GM23248 (cell line): ENCODE measurements around the gene CYB5RL. TPM values are rescaled to one million over a fixed set of nuclear protein-coding genes. Genes with fewer than 3 reads are reported as not detected.

Source experiments
- DNase-seq: peaks from one replicate; pipeline ENCODE4 v3.0.0-alpha.2; 2015
- H2AFZ ChIP-seq: fragments of 200-600 bp; sonication (generic); 2 replicates; pipeline ENCODE4 v1.6.1; 2016; ENCODE audit warnings: antibody characterized with exemption
- H3F3A ChIP-seq: fragments of 200-600 bp; sonication (generic); 2 replicates; pipeline ENCODE4 v1.6.1; 2016; ENCODE audit warnings: mild to moderate bottlenecking, antibody characterized with exemption, mixed run types; ENCODE audit not compliant: insufficient read depth
- H3K27ac ChIP-seq: fragments of 200-600 bp; sonication (generic); 2 replicates; pipeline ENCODE4 v1.5.1; 2016; ENCODE audit warnings: mild to moderate bottlenecking
- H3K27me3 ChIP-seq: fragments of 200-600 bp; sonication (generic); replicated peaks from 2 replicates; pipeline ENCODE4 v1.6.1; 2016; ENCODE audit warnings: mild to moderate bottlenecking; ENCODE audit not compliant: insufficient read depth
- H3K36me3 ChIP-seq: fragments of 200-600 bp; sonication (generic); 2 replicates; pipeline ENCODE4 v1.6.1; 2016; ENCODE audit warnings: low read depth, mild to moderate bottlenecking
- H3K4me1 ChIP-seq: fragments of 200-600 bp; sonication (generic); 2 replicates; pipeline ENCODE4 v1.6.1; 2016; ENCODE audit warnings: mild to moderate bottlenecking; ENCODE audit not compliant: insufficient read depth
- H3K4me2 ChIP-seq: fragments of 200-600 bp; sonication (generic); one replicate; pipeline ENCODE4 v1.6.1; 2016; ENCODE audit warnings: mild to moderate bottlenecking; ENCODE audit not compliant: unreplicated experiment
- H3K4me3 ChIP-seq: fragments of 200-600 bp; sonication (generic); 2 replicates; pipeline ENCODE4 v1.5.1; 2016; ENCODE audit warnings: mild to moderate bottlenecking
- H3K79me2 ChIP-seq: fragments of 200-600 bp; sonication (generic); 2 replicates; pipeline ENCODE4 v1.6.1; 2016; ENCODE audit warnings: mild to moderate bottlenecking; ENCODE audit not compliant: insufficient read depth
- H3K9ac ChIP-seq: fragments of 200-600 bp; sonication (generic); 2 replicates; pipeline ENCODE4 v1.6.1; 2016; ENCODE audit warnings: mild to moderate bottlenecking
- H3K9me2 ChIP-seq: fragments of 200-600 bp; sonication (generic); 2 replicates; pipeline ENCODE4 v1.6.1; 2016; ENCODE audit warnings: mixed run types, mild to moderate bottlenecking, moderate library complexity; ENCODE audit not compliant: insufficient read depth
- H3K9me3 ChIP-seq: fragments of 200-600 bp; sonication (generic); one replicate; pipeline ENCODE4 v1.6.1; 2017; ENCODE audit warnings: low read depth
- H4K20me1 ChIP-seq: fragments of 200-600 bp; sonication (generic); 2 replicates; pipeline ENCODE4 v1.6.0; 2016; ENCODE audit not compliant: insufficient read depth
- EZH2 ChIP-seq: fragments of 200-600 bp; sonication (generic); IDR thresholded peaks from 2 replicates; pipeline ENCODE4 v1.6.1; 2018; ENCODE audit warnings: antibody characterized with exemption, mild to moderate bottlenecking; ENCODE audit not compliant: insufficient read depth, poor library complexity, severe bottlenecking
- EZH2phosphoT487 ChIP-seq: fragments of 200-600 bp; sonication (generic); IDR thresholded peaks from 2 replicates; pipeline ENCODE4 v1.6.1; 2018; ENCODE audit warnings: antibody characterized with exemption, moderate library complexity, mild to moderate bottlenecking, low read depth; ENCODE audit not compliant: insufficient read depth
- WGBS, 2 experiments: methylation state at CpG; one replicate each; pipeline ENCODE4 v1.1.6; 2015 to 2017; ENCODE audit warnings: low lambda C conversion rate in 2 of 2, low coverage in 1 of 2; ENCODE audit errors: missing lambda C conversion rate in 2 of 2; 5-methylcytosine and 5-hydroxymethylcytosine counted together
- in situ Hi-C: fragments of 300-500 bp; cut with MboI; formaldehyde crosslinking; loops from 2 replicates; pipeline ENCODE4 v1.15.0; 2020
- polyA plus RNA-seq: library from polyadenylated mRNA; unstranded; fragments of >200 nt; fragmentation: Nextera tagmentation; extraction: Ambion mirVana; gene quantifications from 2 replicates; pipeline ENCODE4 v1.2.1, GENCODE V29; 2016
- total RNA-seq: library from RNA; depleted of rRNA; stranded (reverse); fragments of >200 nt; shearing (Covaris generic); gene quantifications from 2 replicates; pipeline ENCODE4 v1.2.3, GENCODE V29; 2014

Gene CYB5RL
- total and polyA plus RNA-seq, 2 experiments from 2014 or later, result 2.5 to 3.3 TPM

- H3K27ac ChIP-seq, result no peak overlapping the region
- H3K9ac ChIP-seq, result no peak overlapping the region
- 95 to 100% methylated on average over 1 of the region's 1 CpG for WGBS, 2 experiments
- TF ChIP-seq EZH2, result no peak
- in situ Hi-C loops, result no loop called here
- H3K79me2 ChIP-seq, result peaks cover 28% of the 10 kb centered on the region
- H3K36me3 ChIP-seq, result peaks cover 37% of the 10 kb centered on the region
- no peaks in the 10 kb centered on the region for H3K9me2 ChIP-seq
- no peak for DNase-seq
- no peaks in the 10 kb centered on the region for H4K20me1 ChIP-seq
- H3F3A ChIP-seq, result no peaks in the 10 kb centered on the region
- H3K27me3 ChIP-seq, result no peaks in the 10 kb centered on the region
- no peak overlapping the region for H3K4me2 ChIP-seq
- no peak overlapping the region for H3K4me3 ChIP-seq
- no peaks in the 10 kb centered on the region for H3K4me1 ChIP-seq
- H3K9me3 ChIP-seq, result no peaks in the 10 kb centered on the region
- H2AFZ ChIP-seq, result no peak overlapping the region
These were observed 7.5 kb upstream of the CYB5RL start for GRCh38 chr1:54207287-54207686.

- Histone ChIP-seq H3K79me2 (peaks cover 54% of the 10 kb centered on the region), H3K27me3 (no peaks in the 10 kb centered on the region), H4K20me1 (no peaks in the 10 kb centered on the region), H3K9me3 (no peaks in the 10 kb centered on the region), H3K4me1 (peaks cover 11% of the 10 kb centered on the region), H3K9me2 (no peaks in the 10 kb centered on the region), H3K36me3 (peaks cover 21% of the 10 kb centered on the region), H3F3A (no peaks in the 10 kb centered on the region), H3K27ac (no peak overlapping the region), H2AFZ (no peak overlapping the region), H3K4me2 (no peak overlapping the region), H3K9ac (no peak overlapping the region), H3K4me3 (no peak overlapping the region)
- TF ChIP-seq EZH2 (no peak), EZH2phosphoT487 (no peak)
- in situ Hi-C loops, result no loop called here
- WGBS, 2 experiments, result 82 to 84% methylated on average over 7 of the region's 7 CpGs
- no peak for DNase-seq
These were observed 4.4 kb upstream of the CYB5RL start for GRCh38 chr1:54204199-54204598.

- peak overlapping the region; percentile 98 for H3K4me3 ChIP-seq
- in situ Hi-C loops, result no loop called here
- peak overlapping the region; percentile 90 for H2AFZ ChIP-seq
- WGBS, 2 experiments, result 5 to 6% methylated on average over 15 of the region's 15 CpGs
- H4K20me1 ChIP-seq, result no peaks in the 10 kb centered on the region
- H3K27me3 ChIP-seq, result no peaks in the 10 kb centered on the region
- H3K79me2 ChIP-seq, result peaks cover 54% of the 10 kb centered on the region
- H3F3A ChIP-seq, result no peaks in the 10 kb centered on the region
- peaks cover 1% of the 10 kb centered on the region; the same call in 1 of the 2 replicates for H3K36me3 ChIP-seq
- DNase-seq, result peak; percentile 58
- no peaks in the 10 kb centered on the region for H3K9me3 ChIP-seq
- H3K9ac ChIP-seq, result peak overlapping the region; percentile 93
- peaks cover 11% of the 10 kb centered on the region for H3K4me1 ChIP-seq
- H3K4me2 ChIP-seq, result peak overlapping the region; percentile 89
- no peaks in the 10 kb centered on the region for H3K9me2 ChIP-seq
- peak overlapping the region; percentile 49 for H3K27ac ChIP-seq
- TF ChIP-seq EZH2phosphoT487, result no peak
- TF ChIP-seq EZH2, result no peak
These were observed 728 bp upstream of the CYB5RL start for GRCh38 chr1:54200519-54200997.

DNA sequence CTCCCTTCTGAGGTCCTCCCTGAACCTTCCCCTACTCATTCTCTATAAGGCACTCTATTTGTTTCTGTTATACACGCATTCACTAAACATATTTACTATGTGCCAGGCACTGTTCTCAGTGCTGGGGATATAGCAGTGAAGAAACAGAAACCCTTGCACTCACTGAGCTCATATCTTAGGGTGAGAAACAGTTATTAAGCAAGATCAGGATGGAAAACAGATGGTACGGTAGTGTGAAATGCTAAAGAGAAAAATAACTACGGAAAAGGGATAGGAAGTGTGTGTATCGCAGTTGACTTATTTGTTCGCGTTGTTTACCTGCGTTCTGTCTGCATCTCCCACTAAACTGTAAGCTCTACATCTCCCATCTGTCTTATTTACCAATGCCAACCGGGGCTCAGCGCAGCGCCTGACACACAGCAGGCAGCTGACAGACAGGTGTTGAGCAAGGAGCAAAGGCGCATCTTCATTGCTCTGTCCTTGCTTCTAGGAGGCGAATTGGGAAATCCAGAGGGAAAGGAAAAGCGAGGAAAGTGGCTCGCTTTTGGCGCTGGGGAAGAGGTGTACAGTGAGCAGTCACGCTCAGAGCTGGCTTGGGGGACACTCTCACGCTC, 572 bp downstream of the CYB5RL start:
- Histone ChIP-seq H3K27ac (no peak overlapping the region), H3K4me1 (peaks cover 11% of the 10 kb centered on the region), H3K4me2 (peak overlapping the region; percentile 89), H3K27me3 (no peaks in the 10 kb centered on the region), H3K79me2 (peaks cover 45% of the 10 kb centered on the region), H2AFZ (peak overlapping the region; percentile 90), H3K9me3 (no peaks in the 10 kb centered on the region), H4K20me1 (no peaks in the 10 kb centered on the region), H3K9ac (peak overlapping the region; percentile 93), H3K9me2 (no peaks in the 10 kb centered on the region), H3K36me3 (no peaks in the 10 kb centered on the region), H3K4me3 (peak overlapping the region; percentile 98), H3F3A (no peaks in the 10 kb centered on the region)
- DNase-seq, result peak; percentile 51
- no peak for TF ChIP-seq EZH2phosphoT487
- TF ChIP-seq EZH2, result no peak
- WGBS, 2 experiments, result 3 to 4% methylated on average over 17 of the region's 17 CpGs
- in situ Hi-C loops, result no loop called here

GRCh38 chr1:54193453-54193852, 6.4 kb downstream of the CYB5RL start:
- H2AFZ ChIP-seq, result no peak overlapping the region
- H3F3A ChIP-seq, result no peaks in the 10 kb centered on the region
- H3K27ac ChIP-seq, result no peak overlapping the region
- WGBS, 2 experiments, result 84 to 86% methylated on average over 5 of the region's 5 CpGs
- no peaks in the 10 kb centered on the region for H3K79me2 ChIP-seq
- H3K36me3 ChIP-seq, result no peaks in the 10 kb centered on the region
- no peak overlapping the region for H3K4me2 ChIP-seq
- H3K9me2 ChIP-seq, result no peaks in the 10 kb centered on the region
- no peaks in the 10 kb centered on the region for H3K4me1 ChIP-seq
- H3K9me3 ChIP-seq, result no peaks in the 10 kb centered on the region
- no peaks in the 10 kb centered on the region for H3K27me3 ChIP-seq
- H3K9ac ChIP-seq, result no peak overlapping the region
- no peak for DNase-seq
- H4K20me1 ChIP-seq, result no peaks in the 10 kb centered on the region
- in situ Hi-C loops, result no loop called here
- TF ChIP-seq EZH2 (no peak), EZH2phosphoT487 (no peak)
- H3K4me3 ChIP-seq, result no peak overlapping the region
